GM12878 (cell line): ENCODE results near the gene BEGAIN.

Source experiments
- CTCF ChIP-seq, 3 experiments: IDR thresholded peaks in 2 of 3; conservative IDR thresholded peaks in 1 of 3; 2 replicates each; pipeline ENCODE4 v1.5.1; 2011; ENCODE audit warnings: low read depth in 3 of 3, low read length in 3 of 3, mild to moderate bottlenecking in 3 of 3, control low read depth in 2 of 3, moderate library complexity in 2 of 3, inconsistent platforms in 1 of 3, mixed read lengths in 1 of 3; ENCODE audit not compliant: control insufficient read depth in 2 of 3, insufficient read depth in 1 of 3; ENCODE audit errors: extremely low read depth in 1 of 3
- EP300 ChIP-seq, 2 experiments: fragments of 150-350 bp in 1 of 2; IDR thresholded peaks; 2 replicates each; pipeline ENCODE4 v1.6.1; 2011 to 2012; ENCODE audit warnings: low read depth in 2 of 2, low read length in 2 of 2, borderline replicate concordance in 1 of 2, improper control_type of control experiment in 1 of 2, inconsistent platforms in 1 of 2; ENCODE audit not compliant: control insufficient read depth in 1 of 2
- EZH2 ChIP-seq: IDR thresholded peaks from 2 replicates; pipeline ENCODE4 v1.6.1; 2012; ENCODE audit warnings: low read depth, mild to moderate bottlenecking, control low read depth, inconsistent platforms, low read length, borderline replicate concordance; ENCODE audit not compliant: control insufficient read depth
- SMC3 ChIP-seq: IDR thresholded peaks from 2 replicates; pipeline ENCODE4 v1.6.1; 2011; ENCODE audit warnings: low read length, improper control_type of control experiment, borderline replicate concordance
- SPI1 ChIP-seq: IDR thresholded peaks from 2 replicates; pipeline ENCODE4 v1.6.1; 2011; ENCODE audit warnings: low read depth, mild to moderate bottlenecking, low read length, moderate library complexity, borderline replicate concordance; ENCODE audit not compliant: insufficient read depth
- SRF ChIP-seq, 2 experiments: IDR thresholded peaks; 2 replicates each; pipeline ENCODE4 v1.6.1; 2011; ENCODE audit warnings: low read depth in 2 of 2, low read length in 2 of 2, mild to moderate bottlenecking in 1 of 2, moderate library complexity in 1 of 2
- USF2 ChIP-seq: IDR thresholded peaks from 2 replicates; pipeline ENCODE4 v1.6.1; 2011; ENCODE audit warnings: low read depth, low read length, improper control_type of control experiment, borderline replicate concordance

- TF ChIP-seq SMC3 (no peak), EZH2 (no peak), SRF (IDR thresholded peaks at IDR 0.05; ENCODE audit: low read depth in 2 of 2, low read length in 2 of 2) (no peak), USF2 (no peak), CTCF (IDR thresholded peaks at IDR 0.05 in 2 of 3, conservative IDR thresholded peaks at IDR 0.05 in 1 of 3; ENCODE audit: control insufficient read depth in 2 of 3, extremely low read depth in 1 of 3, insufficient read depth in 1 of 3, low read depth in 3 of 3, low read length in 3 of 3) (no peak), EP300 (IDR thresholded peaks at IDR 0.05; ENCODE audit: borderline replicate concordance in 1 of 2, control insufficient read depth in 1 of 2, low read depth in 2 of 2, low read length in 2 of 2) (no peak), SPI1 (no peak)
Measured at GRCh38 chr14:100564512-100564911, 22.7 kb downstream of the BEGAIN start.
